HepG2 (cell line): ENCODE data around the gene GATA5. TPM values are rescaled to one million over a fixed set of nuclear protein-coding genes. Genes with fewer than 3 reads are reported as not detected.

Experiments
- ATAC-seq: fragments of 200-7000 bp; cut with Tn5 transposase; 3 replicates; pipeline ENCODE4 v1.9.1; 2020; ENCODE audit warnings: mild to moderate bottlenecking, moderate library complexity
- BruUV-seq: library from RNA; stranded (reverse); fragments of 400-500 nt; replicated peaks from 2 replicates; lab custom pipeline; 2021; lab: Mats Ljungman, UMichigan
- CTCF ChIA-PET: fragments of 300-600 bp; formaldehyde crosslinking; extraction: SDS; loops from one replicate; lab custom pipeline; 2021; ENCODE audit warnings: low total read pairs, inconsistent platforms, low intra/inter-chr PET ratio; lab: Yijun Ruan, JAX
- POLR2A ChIA-PET: fragments of 350-600 bp; sonication (Branson Sonifier 250); formaldehyde crosslinking; loops from one replicate; lab custom pipeline; 2020; ENCODE audit warnings: antibody characterized with exemption, inconsistent platforms; lab: Yijun Ruan, JAX
- DNase-seq: peaks from one replicate; pipeline ENCODE4 v3.0.0-alpha.2; 2015; ENCODE audit warnings: low spot score
- FAIRE-seq: peaks from 3 replicates; lab custom pipeline; 2011; peaks lifted over from hg19 to GRCh38; lab: Jason Lieb, UNC
- H2AFZ ChIP-seq: one replicate; pipeline ENCODE4 v1.6.1; 2011; ENCODE audit warnings: low read length, inconsistent platforms
- H3K27ac ChIP-seq: fragments of 300-600 bp; 3 replicates; pipeline ENCODE4 v1.8.0; 2011; ENCODE audit warnings: mixed run types, mild to moderate bottlenecking, mixed read lengths, low read length, inconsistent platforms; ENCODE audit not compliant: insufficient read depth; ENCODE audit errors: extremely low read length
- H3K27me3 ChIP-seq, 2 experiments: fragments of 200-600 bp in 1 of 2; 2 replicates in 1 of 2; 3 replicates in 1 of 2; pipeline versions ENCODE4 v1.6.0 to v1.8.0; 2011; ENCODE audit warnings: low read length in 2 of 2, mild to moderate bottlenecking in 2 of 2, moderate library complexity in 2 of 2, inconsistent platforms in 1 of 2; ENCODE audit not compliant: insufficient read depth in 2 of 2, control insufficient read depth in 1 of 2
- H3K36me3 ChIP-seq, 2 experiments: fragments of 200-600 bp in 1 of 2; replicated peaks in 1 of 2; 2 replicates in 1 of 2; 3 replicates in 1 of 2; pipeline versions ENCODE4 v1.5.1 to v1.8.0; 2011; ENCODE audit warnings: low read length in 2 of 2, inconsistent platforms in 1 of 2; ENCODE audit not compliant: insufficient read depth in 2 of 2, control insufficient read depth in 1 of 2
- H3K4me1 ChIP-seq: 2 replicates; pipeline ENCODE4 v1.5.1; 2012; ENCODE audit warnings: low read length, inconsistent platforms; ENCODE audit not compliant: insufficient read depth
- H3K4me2 ChIP-seq: 2 replicates; pipeline ENCODE4 v1.6.0; 2011; ENCODE audit warnings: low read depth, low read length, inconsistent platforms
- H3K4me3 ChIP-seq, 3 experiments: fragments of 200-600 bp in 1 of 3; sonication (generic), shearing (Covaris generic) in 1 of 3; replicated peaks in 1 of 3; 2 replicates each; pipeline ENCODE4 v1.5.1; 2011 to 2016; ENCODE audit warnings: low read length in 3 of 3, inconsistent platforms in 2 of 3, low read depth in 2 of 3, mild to moderate bottlenecking in 2 of 3, control low read depth in 1 of 3, mixed read lengths in 1 of 3; ENCODE audit not compliant: insufficient read depth in 1 of 3
- H3K79me2 ChIP-seq: one replicate; pipeline ENCODE4 v1.6.1; 2011; ENCODE audit warnings: low read length, inconsistent platforms; ENCODE audit not compliant: insufficient read depth
- H3K9ac ChIP-seq: 2 replicates; pipeline ENCODE4 v1.6.0; 2011; ENCODE audit warnings: mild to moderate bottlenecking, low read depth, low read length, inconsistent platforms; ENCODE audit not compliant: insufficient read depth
- H3K9me3 ChIP-seq: 2 replicates; pipeline ENCODE4 v1.5.1; 2012; ENCODE audit warnings: mild to moderate bottlenecking, low read length
- H4K20me1 ChIP-seq: 2 replicates; pipeline ENCODE4 v1.6.0; 2011; ENCODE audit warnings: inconsistent platforms, mild to moderate bottlenecking, low read length, moderate library complexity; ENCODE audit not compliant: insufficient read depth
- AGO2 ChIP-seq: fragments of 200-400 bp; formaldehyde crosslinking; optimal IDR thresholded peaks from 2 replicates; pipeline ENCODE3; 2017; ENCODE audit warnings: mild to moderate bottlenecking, low read depth, low read length, moderate library complexity
- DDIT3 ChIP-seq: sonication (generic); formaldehyde crosslinking; IDR thresholded peaks from 2 replicates; pipeline ENCODE4 v1.4.0; 2020; ENCODE audit warnings: mild to moderate bottlenecking, missing genetic modification reagents
- DPF2 ChIP-seq: sonication (generic); formaldehyde crosslinking; IDR thresholded peaks from 2 replicates; pipeline ENCODE4 v1.4.0; 2020; ENCODE audit warnings: mild to moderate bottlenecking, low read depth, missing genetic modification reagents, borderline replicate concordance
- FOXK1 ChIP-seq: sonication (generic); formaldehyde crosslinking; IDR thresholded peaks from 2 replicates; pipeline ENCODE4 v1.4.0; 2020; ENCODE audit warnings: low read depth, missing genetic modification reagents, borderline replicate concordance
- HNRNPL ChIP-seq: fragments of 200-400 bp; formaldehyde crosslinking; IDR thresholded peaks from 2 replicates; pipeline ENCODE4 v1.6.1; 2017; ENCODE audit warnings: mild to moderate bottlenecking, low read depth, low read length
- HOXA7 ChIP-seq: sonication (generic); formaldehyde crosslinking; IDR thresholded peaks from 2 replicates; pipeline ENCODE4 v1.8.1; 2022; ENCODE audit warnings: mild to moderate bottlenecking, missing genetic modification reagents, moderate library complexity
- NBN ChIP-seq: fragments of 450-650 bp; conservative IDR thresholded peaks from 2 replicates; pipeline ENCODE4 v1.6.1; 2017
- PREB ChIP-seq: sonication (generic); formaldehyde crosslinking; IDR thresholded peaks from 2 replicates; pipeline ENCODE4 v1.4.0; 2020; ENCODE audit warnings: missing genetic modification reagents
- RFX5 ChIP-seq: IDR thresholded peaks from 2 replicates; pipeline ENCODE4 v1.6.1; 2011; ENCODE audit warnings: low read depth, low read length, improper control_type of control experiment
- RNF219 ChIP-seq: sonication (generic); formaldehyde crosslinking; IDR thresholded peaks from 2 replicates; pipeline ENCODE4 v1.5.0; 2020; ENCODE audit warnings: mild to moderate bottlenecking, missing genetic modification reagents
- THRA ChIP-seq: sonication (generic); formaldehyde crosslinking; IDR thresholded peaks from 2 replicates; pipeline ENCODE4 v1.4.0; 2020; ENCODE audit warnings: missing genetic modification reagents, borderline replicate concordance
- ZNF280B ChIP-seq: sonication (generic); formaldehyde crosslinking; IDR thresholded peaks from 2 replicates; pipeline ENCODE4 v1.5.0; 2020; ENCODE audit warnings: missing genetic modification reagents, mild to moderate bottlenecking, borderline replicate concordance
- ZNF484 ChIP-seq: sonication (generic); formaldehyde crosslinking; IDR thresholded peaks from 2 replicates; pipeline ENCODE4 v1.5.1; 2020; ENCODE audit warnings: mild to moderate bottlenecking, low read depth, missing genetic modification reagents, borderline replicate concordance
- ZNF788 ChIP-seq: sonication (generic); formaldehyde crosslinking; IDR thresholded peaks from 2 replicates; pipeline ENCODE4 v1.5.0; 2020; ENCODE audit warnings: mild to moderate bottlenecking, missing genetic modification reagents, borderline replicate concordance
- WGBS: methylation state at CpG from one replicate; pipeline ENCODE4 v1.1.6; 2017; ENCODE audit warnings: low lambda C conversion rate; 5-methylcytosine and 5-hydroxymethylcytosine counted together
- in situ Hi-C: cut with HindIII; loops from 2 replicates; pipeline ENCODE4 v1.10.0; 2017; ENCODE audit warnings: low pct_unique_long_range_greater_than_20kb; ENCODE audit not compliant: extremely low pct_ligation_motif_present
- intact Hi-C: fragments of 100-400 bp; cut with micrococcal nuclease; formaldehyde crosslinking; loops from one replicate; pipeline ENCODE4 v1.10.0; 2022; ENCODE audit not compliant: unreplicated experiment
- polyA plus RNA-seq, 8 experiments: library from polyadenylated mRNA; depleted of rRNA in 3 of 8; stranded (reverse) in 7 of 8; unstranded in 1 of 8; fragments of >200 nt; fragmentation: Illumina TruSeq in 4 of 8; extraction: Trizol in 4 of 8; gene quantifications; 2 replicates each; pipeline versions ENCODE4 v1.2.1 to v1.2.3, GENCODE V29; 2011 to 2016; ENCODE audit warnings: low read depth in 4 of 8, missing spikeins in 1 of 8, mixed read lengths in 1 of 8; ENCODE audit not compliant: insufficient read depth in 1 of 8
- total RNA-seq, 5 experiments: library from RNA; depleted of rRNA; stranded (reverse); fragments of >200 nt; fragmentation: Illumina TruSeq; extraction: Trizol; gene quantifications; 2 replicates each; pipeline ENCODE4 v1.2.3, GENCODE V29; 2016; ENCODE audit warnings: low read depth in 1 of 5

Gene GATA5
- total and polyA plus RNA-seq, 2 of the 13 experiments (the other 11 are each of a cell fraction or from before 2014, with no cell fraction given), result 0.12 to 0.20 TPM

GRCh38 chr20:62420846-62421715 lies 54.7 kb downstream of the GATA5 start:
- Histone ChIP-seq H3K4me3 (no peak overlapping the region), H3K79me2 (no peaks in the 10 kb centered on the region), H3K36me3 (no peaks in the 10 kb centered on the region), H3K9ac (no peak overlapping the region), H3K27me3 (peaks cover 24 to 78% of the 10 kb centered on the region in 2 experiments; a peak in 4 of 5 replicates), H3K4me2 (no peak overlapping the region), H3K9me3 (no peaks in the 10 kb centered on the region), H4K20me1 (no peaks in the 10 kb centered on the region; the same call in 1 of the 2 replicates), H3K4me1 (0 out of 2 replicates have a peak, but pooled peaks cover 5% of the 10 kb centered on the region), H3K27ac (no peak overlapping the region), H2AFZ (no peak overlapping the region)
- WGBS, result 48% methylated on average over 22 of the region's 24 CpGs
- in situ Hi-C loops, result no loop called here
- DNase-seq (no peak), ATAC-seq (no peak; the same call in 2 of the 3 replicates), FAIRE-seq (peak; percentile 23)
- intact Hi-C loops, result no loop called here
- ChIA-PET CTCF (no interaction called here), POLR2A (no interaction called here)
- BruUV-seq, result no TSS peak
- TF ChIP-seq AGO2 (no peak), DDIT3 (CRISPR knock-in tag) (no peak), DPF2 (CRISPR knock-in tag) (0 out of 2 replicates have a peak, but pooled peaks have one; percentile 13), RFX5 (no peak), PREB (no peak), NBN (peak; percentile 46; the same call in 1 of the 2 replicates), ZNF788 (0 out of 2 replicates have a peak, but pooled peaks have one; percentile 23), HNRNPL (0 out of 2 replicates have a peak, but pooled peaks have one; percentile 27), ZNF280B (CRISPR knock-in tag) (peak; percentile 22; the same call in 1 of the 2 replicates), THRA (CRISPR knock-in tag) (peak; percentile 54; the same call in 1 of the 2 replicates), HOXA7 (CRISPR knock-in tag) (no peak), ZNF484 (CRISPR knock-in tag) (no peak), FOXK1 (CRISPR knock-in tag) (no peak), RNF219 (CRISPR knock-in tag) (no peak)
